Measurements from ENCODE around the gene DNAJB4.

DNAJB4 gene

GRCh38 chr1:78004719-78005447, at the start of gene DNAJB4:
DNAJB4 (plus strand) TSS chr1:78004939; CDS start chr1:78005111, 172 bp downstream.
- Histone ChIP-seq H3K27me3 (ENCODE audit: control insufficient read depth, insufficient read depth, low read length) (no peaks in the 10 kb centered on the region), H3K27ac (ENCODE audit: low read depth, low read length) (peak within 1 kb of the TSS; percentile 97), H3K4me3 (ENCODE audit: low read length) (peak within 1 kb of the TSS; percentile 80), H3K36me3 (ENCODE audit: control insufficient read depth, insufficient read depth, low read length) (no peaks in the 10 kb centered on the region), H3K4me1 (ENCODE audit: control insufficient read depth, insufficient read depth, low read length) (peaks cover 6% of the 10 kb centered on the region), H3K9ac (ENCODE audit: low read length) (peak within 1 kb of the TSS; percentile 90)

- Histone ChIP-seq H3K36me3 (ENCODE audit: control insufficient read depth, insufficient read depth, low read length) (peaks cover 31% of the 10 kb centered on the region), H3K27me3 (ENCODE audit: control insufficient read depth, insufficient read depth, low read length) (no peaks in the 10 kb centered on the region), H3K9ac (ENCODE audit: low read length) (no peak overlapping the region), H3K4me1 (ENCODE audit: control insufficient read depth, insufficient read depth, low read length) (no peaks in the 10 kb centered on the region), H3K27ac (ENCODE audit: low read depth, low read length) (no peak overlapping the region), H3K4me3 (ENCODE audit: low read length) (no peak overlapping the region)
Observed at GRCh38 chr1:77955709-77956108, 49.0 kb upstream of the DNAJB4 start.

GRCh38 chr1:77956464-77956863, 48.3 kb upstream of the DNAJB4 start:
- Histone ChIP-seq H3K36me3 (ENCODE audit: control insufficient read depth, insufficient read depth, low read length) (peaks cover 31% of the 10 kb centered on the region), H3K4me3 (ENCODE audit: low read length) (no peak overlapping the region), H3K27me3 (ENCODE audit: control insufficient read depth, insufficient read depth, low read length) (no peaks in the 10 kb centered on the region), H3K4me1 (ENCODE audit: control insufficient read depth, insufficient read depth, low read length) (no peaks in the 10 kb centered on the region), H3K9ac (ENCODE audit: low read length) (no peak overlapping the region), H3K27ac (ENCODE audit: low read depth, low read length) (no peak overlapping the region)

- H3K27me3 ChIP-seq (ENCODE audit: control insufficient read depth, insufficient read depth, low read length): no peaks in the 10 kb centered on the region
- H3K4me1 ChIP-seq (ENCODE audit: control insufficient read depth, insufficient read depth, low read length): no peaks in the 10 kb centered on the region
- H3K4me3 ChIP-seq (ENCODE audit: low read length): no peak overlapping the region
- H3K36me3 ChIP-seq (ENCODE audit: control insufficient read depth, insufficient read depth, low read length): peaks cover 34% of the 10 kb centered on the region
- no peak overlapping the region for H3K9ac ChIP-seq (ENCODE audit: low read length)
- H3K27ac ChIP-seq (ENCODE audit: low read depth, low read length): no peak overlapping the region
Observed at GRCh38 chr1:77958391-77958790, 46.3 kb upstream of the DNAJB4 start.

GRCh38 chr1:77958850-77959249, 45.9 kb upstream of the DNAJB4 start:
- Histone ChIP-seq H3K9ac (ENCODE audit: low read length) (no peak overlapping the region), H3K4me1 (ENCODE audit: control insufficient read depth, insufficient read depth, low read length) (no peaks in the 10 kb centered on the region), H3K4me3 (ENCODE audit: low read length) (no peak overlapping the region), H3K27me3 (ENCODE audit: control insufficient read depth, insufficient read depth, low read length) (no peaks in the 10 kb centered on the region), H3K27ac (ENCODE audit: low read depth, low read length) (no peak overlapping the region), H3K36me3 (ENCODE audit: control insufficient read depth, insufficient read depth, low read length) (peaks cover 36% of the 10 kb centered on the region)

GRCh38 chr1:77961392-77961791, 43.3 kb upstream of the DNAJB4 start:
- Histone ChIP-seq H3K36me3 (ENCODE audit: control insufficient read depth, insufficient read depth, low read length) (peaks cover 39% of the 10 kb centered on the region), H3K27me3 (ENCODE audit: control insufficient read depth, insufficient read depth, low read length) (no peaks in the 10 kb centered on the region), H3K4me3 (ENCODE audit: low read length) (no peak overlapping the region), H3K27ac (ENCODE audit: low read depth, low read length) (no peak overlapping the region), H3K9ac (ENCODE audit: low read length) (no peak overlapping the region), H3K4me1 (ENCODE audit: control insufficient read depth, insufficient read depth, low read length) (no peaks in the 10 kb centered on the region)

- H3K36me3 ChIP-seq (ENCODE audit: control insufficient read depth, insufficient read depth, low read length): peaks cover 23% of the 10 kb centered on the region
- no peak overlapping the region for H3K27ac ChIP-seq (ENCODE audit: low read depth, low read length)
- H3K4me3 ChIP-seq (ENCODE audit: low read length): no peak overlapping the region
- H3K27me3 ChIP-seq (ENCODE audit: control insufficient read depth, insufficient read depth, low read length): no peaks in the 10 kb centered on the region
- no peak overlapping the region for H3K9ac ChIP-seq (ENCODE audit: low read length)
- H3K4me1 ChIP-seq (ENCODE audit: control insufficient read depth, insufficient read depth, low read length): no peaks in the 10 kb centered on the region
Observed at GRCh38 chr1:77966291-77966690, 38.4 kb upstream of the DNAJB4 start.

- no peak overlapping the region for H3K27ac ChIP-seq (ENCODE audit: low read depth, low read length)
Observed at GRCh38 chr1:77970192-77970591, 34.5 kb upstream of the DNAJB4 start.

DNA sequence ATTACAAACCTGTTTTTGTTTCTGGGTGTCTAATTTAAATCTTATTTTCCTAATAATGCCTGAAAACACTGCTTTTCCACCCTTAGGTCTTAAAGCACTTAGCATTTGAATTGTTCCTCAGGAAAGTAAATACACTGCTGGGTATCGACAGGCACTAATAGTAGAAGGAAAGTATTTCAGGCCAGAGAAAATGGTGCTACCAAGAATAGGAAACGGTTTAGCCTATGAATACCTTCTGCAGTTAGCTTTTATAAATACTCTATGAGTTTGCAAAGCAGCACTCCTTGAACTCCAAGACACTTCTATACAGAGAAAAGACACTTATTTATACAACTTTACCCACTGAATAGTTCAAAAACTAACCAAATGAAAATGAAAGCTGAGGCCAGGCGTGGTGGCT, 32.7 kb upstream of the DNAJB4 start:
- peaks cover 5% of the 10 kb centered on the region for H3K4me1 ChIP-seq (ENCODE audit: control insufficient read depth, insufficient read depth, low read length)
- H3K27me3 ChIP-seq (ENCODE audit: control insufficient read depth, insufficient read depth, low read length): no peaks in the 10 kb centered on the region
- H3K36me3 ChIP-seq (ENCODE audit: control insufficient read depth, insufficient read depth, low read length): peaks cover 2% of the 10 kb centered on the region
- H3K9ac ChIP-seq (ENCODE audit: low read length): no peak overlapping the region
- H3K27ac ChIP-seq (ENCODE audit: low read depth, low read length): no peak overlapping the region
- no peak overlapping the region for H3K4me3 ChIP-seq (ENCODE audit: low read length)

More at GRCh38 chr1:77970192-77970591, 34.5 kb upstream of the DNAJB4 start:
- no peaks in the 10 kb centered on the region for H3K4me1 ChIP-seq (ENCODE audit: control insufficient read depth, insufficient read depth, low read length)
- peaks cover 8% of the 10 kb centered on the region for H3K36me3 ChIP-seq (ENCODE audit: control insufficient read depth, insufficient read depth, low read length)
- no peaks in the 10 kb centered on the region for H3K27me3 ChIP-seq (ENCODE audit: control insufficient read depth, insufficient read depth, low read length)
- H3K4me3 ChIP-seq (ENCODE audit: low read length): no peak overlapping the region
- no peak overlapping the region for H3K9ac ChIP-seq (ENCODE audit: low read length)

DNA sequence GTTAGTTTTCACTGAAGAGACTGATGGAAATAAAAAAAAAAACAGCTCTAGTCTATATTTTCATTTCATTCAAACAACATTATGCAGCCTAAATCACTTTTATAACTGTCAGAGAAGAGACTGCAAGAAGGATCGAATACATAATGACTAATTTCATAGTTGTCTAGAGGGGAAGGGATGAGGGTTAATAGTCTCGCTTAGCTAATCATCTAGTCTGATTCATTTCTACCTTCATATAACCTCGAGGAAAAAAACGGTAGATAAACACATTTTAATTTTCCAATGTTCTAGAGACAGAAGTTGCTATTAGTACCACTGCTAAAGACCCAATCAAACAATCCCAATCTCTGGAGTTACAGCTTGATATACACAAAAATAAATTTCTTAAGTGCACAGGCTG, 29.4 kb upstream of the DNAJB4 start:
- Histone ChIP-seq H3K27me3 (ENCODE audit: control insufficient read depth, insufficient read depth, low read length) (no peaks in the 10 kb centered on the region), H3K4me3 (ENCODE audit: low read length) (no peak overlapping the region), H3K9ac (ENCODE audit: low read length) (no peak overlapping the region), H3K4me1 (ENCODE audit: control insufficient read depth, insufficient read depth, low read length) (peaks cover 6% of the 10 kb centered on the region), H3K27ac (ENCODE audit: low read depth, low read length) (no peak overlapping the region), H3K36me3 (ENCODE audit: control insufficient read depth, insufficient read depth, low read length) (no peaks in the 10 kb centered on the region)

- no peaks in the 10 kb centered on the region for H3K36me3 ChIP-seq (ENCODE audit: control insufficient read depth, insufficient read depth, low read length)
- H3K4me1 ChIP-seq (ENCODE audit: control insufficient read depth, insufficient read depth, low read length): peaks cover 10% of the 10 kb centered on the region
- H3K4me3 ChIP-seq (ENCODE audit: low read length): no peak overlapping the region
- no peak overlapping the region for H3K27ac ChIP-seq (ENCODE audit: low read depth, low read length)
- H3K9ac ChIP-seq (ENCODE audit: low read length): no peak overlapping the region
- no peaks in the 10 kb centered on the region for H3K27me3 ChIP-seq (ENCODE audit: control insufficient read depth, insufficient read depth, low read length)
Observed at GRCh38 chr1:77975907-77976306, 28.8 kb upstream of the DNAJB4 start.

GRCh38 chr1:77976433-77977076, 28.2 kb upstream of the DNAJB4 start:
- peaks cover 10% of the 10 kb centered on the region for H3K4me1 ChIP-seq (ENCODE audit: control insufficient read depth, insufficient read depth, low read length)
- H3K27me3 ChIP-seq (ENCODE audit: control insufficient read depth, insufficient read depth, low read length): no peaks in the 10 kb centered on the region
- no peak overlapping the region for H3K9ac ChIP-seq (ENCODE audit: low read length)
- H3K36me3 ChIP-seq (ENCODE audit: control insufficient read depth, insufficient read depth, low read length): no peaks in the 10 kb centered on the region
- peak overlapping the region; percentile 98 for H3K27ac ChIP-seq (ENCODE audit: low read depth, low read length)
- H3K4me3 ChIP-seq (ENCODE audit: low read length): peak overlapping the region; percentile 82

DNA sequence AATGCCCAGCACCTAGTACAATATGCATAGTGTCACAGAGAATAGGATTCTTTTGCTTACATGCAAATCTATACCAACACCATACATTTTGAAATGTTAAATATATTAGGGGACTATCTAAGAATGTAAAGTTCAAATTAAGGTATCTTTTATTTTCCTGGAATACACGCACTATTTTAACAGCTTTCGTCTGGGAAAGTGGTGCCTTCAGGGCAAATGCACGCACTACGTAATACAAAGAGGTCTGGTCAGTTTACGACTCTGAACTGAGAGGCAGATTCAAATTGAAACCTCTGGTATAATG, 26.8 kb upstream of the DNAJB4 start:
- Histone ChIP-seq H3K27ac (ENCODE audit: low read depth, low read length) (peak overlapping the region; percentile 98), H3K36me3 (ENCODE audit: control insufficient read depth, insufficient read depth, low read length) (no peaks in the 10 kb centered on the region), H3K27me3 (ENCODE audit: control insufficient read depth, insufficient read depth, low read length) (no peaks in the 10 kb centered on the region), H3K9ac (ENCODE audit: low read length) (peak overlapping the region; percentile 95), H3K4me1 (ENCODE audit: control insufficient read depth, insufficient read depth, low read length) (peaks cover 10% of the 10 kb centered on the region), H3K4me3 (ENCODE audit: low read length) (peak overlapping the region; percentile 82)
